ENCODE results near the gene KCNMB2.

- no peak for TF ChIP-seq CTCF (conservative IDR thresholded peaks at IDR 0.05 in 1 of 2, IDR thresholded peaks at IDR 0.05 in 1 of 2; ENCODE audit: low read depth in 1 of 2, low read length in 2 of 2)
- TF ChIP-seq EZH2 (IDR thresholded peaks at IDR 0.05; ENCODE audit: low read length, missing control alignments) = no peak
Observed at GRCh38 chr3:178802993-178803693, 266.9 kb downstream of the KCNMB2 start.

All from fibroblast of lung (primary cell).